Uterus (tissue), 4 donors: ENCODE results near the gene SLC4A5. TPM values are rescaled to one million over a fixed set of nuclear protein-coding genes. Genes with fewer than 3 reads are reported as not detected.

ENCODE experiments used
- DNase-seq, 2 donors: peaks; one replicate each; pipeline ENCODE4 v3.0.0-alpha.2; 2019 to 2020
- H3K27ac ChIP-seq, 2 donors: fragments of 200-600 bp; sonication (generic); 1 replicate in 1 of 2; 2 replicates in 1 of 2; pipeline ENCODE4 v1.5.1; 2016 to 2018
- H3K27me3 ChIP-seq, 2 donors: fragments of 200-600 bp; sonication (generic); one replicate each; pipeline ENCODE4 v1.5.1; 2018 to 2019; ENCODE audit warnings: control low read depth in 1 of 2
- H3K36me3 ChIP-seq, 2 donors: fragments of 200-600 bp; sonication (generic); one replicate each; pipeline ENCODE4 v1.5.1; 2019; ENCODE audit warnings: control low read depth in 1 of 2
- H3K4me1 ChIP-seq, 2 donors: fragments of 200-600 bp; sonication (generic); one replicate each; pipeline ENCODE4 v1.5.1; 2018 to 2019; ENCODE audit warnings: control low read depth in 1 of 2
- H3K4me3 ChIP-seq, 2 donors: fragments of 200-600 bp; sonication (generic); 1 replicate in 1 of 2; 2 replicates in 1 of 2; pipeline ENCODE4 v1.5.1; 2018 to 2019; ENCODE audit warnings: mild to moderate bottlenecking in 1 of 2
- H3K9me3 ChIP-seq, 2 donors: fragments of 200-600 bp; sonication (generic); one replicate each; pipeline ENCODE4 v1.5.1; 2019; ENCODE audit warnings: control low read depth in 1 of 2
- POLR2A ChIP-seq, 2 donors: fragments of 450-650 bp; IDR thresholded peaks; one replicate each; pipeline ENCODE4 v1.6.1; 2016; ENCODE audit warnings: antibody characterized with exemption in 2 of 2, mild to moderate bottlenecking in 1 of 2, moderate library complexity in 1 of 2
- intact Hi-C: fragments of 100-400 bp; cut with DNase I; formaldehyde crosslinking; loops from one replicate; pipeline ENCODE4 v1.15.1; 2023; ENCODE audit warnings: low total_unique reads
- total RNA-seq, 4 donors: library from RNA; depleted of rRNA in 3 of 4; stranded (reverse); fragments of >200 nt in 3 of 4; gene quantifications; one replicate each; pipeline versions ENCODE4 v1.1.0 to v1.2.4, GENCODE V29; 2014 to 2023
- TF ChIP-seq, protein P1 (sequence below), 4 experiments: fragments of 200-600 bp in 2 of 4; fragments of 450-650 bp in 2 of 4; sonication (generic) in 2 of 4; IDR thresholded peaks; one replicate each; pipeline ENCODE4 v1.5.1; 2016 to 2019; ENCODE audit warnings: antibody characterized with exemption in 4 of 4, mild to moderate bottlenecking in 2 of 4, moderate library complexity in 1 of 4
- donor health status: DM: yes; HTN: yes; CAD: no.

SLC4A5 gene
- total RNA-seq, 4 donors from 2014 or later = 2.1 to 15.1 (median 5.3) TPM

DNA sequence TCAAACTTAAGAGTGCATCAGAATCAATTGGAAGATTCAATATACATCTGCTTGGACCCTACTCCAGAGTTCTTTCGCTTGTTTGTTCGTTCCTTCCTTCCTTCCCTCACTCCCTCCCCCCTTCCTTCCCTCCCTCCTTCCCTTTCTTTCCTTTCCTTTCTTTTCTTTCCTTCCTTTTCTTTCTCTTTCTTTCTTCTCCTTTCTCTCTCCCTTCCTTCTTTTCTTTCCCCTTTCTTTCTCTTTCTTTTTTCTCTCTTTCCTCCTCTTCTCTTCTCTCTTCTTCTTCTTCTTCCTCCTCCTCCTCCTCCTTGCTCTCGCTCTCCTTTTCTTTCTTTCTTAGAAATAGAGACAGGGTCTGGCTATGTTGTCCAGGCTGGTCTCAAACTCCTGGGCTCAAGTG lies 98.9 kb downstream of the SLC4A5 start:
- intact Hi-C loops = no loop called here
- DNase-seq = no peak
- Histone ChIP-seq H3K36me3 (no peaks in the 10 kb centered on the region), H3K27me3 (no peaks in the 10 kb centered on the region), H3K4me3 (no peak overlapping the region), H3K27ac (no peak overlapping the region), H3K9me3 (no peaks in the 10 kb centered on the region), H3K4me1 (no peaks in the 10 kb centered on the region)
- no peak for TF ChIP-seq POLR2A (IDR thresholded peaks at IDR 0.05)
- TF ChIP-seq, protein P1, sequence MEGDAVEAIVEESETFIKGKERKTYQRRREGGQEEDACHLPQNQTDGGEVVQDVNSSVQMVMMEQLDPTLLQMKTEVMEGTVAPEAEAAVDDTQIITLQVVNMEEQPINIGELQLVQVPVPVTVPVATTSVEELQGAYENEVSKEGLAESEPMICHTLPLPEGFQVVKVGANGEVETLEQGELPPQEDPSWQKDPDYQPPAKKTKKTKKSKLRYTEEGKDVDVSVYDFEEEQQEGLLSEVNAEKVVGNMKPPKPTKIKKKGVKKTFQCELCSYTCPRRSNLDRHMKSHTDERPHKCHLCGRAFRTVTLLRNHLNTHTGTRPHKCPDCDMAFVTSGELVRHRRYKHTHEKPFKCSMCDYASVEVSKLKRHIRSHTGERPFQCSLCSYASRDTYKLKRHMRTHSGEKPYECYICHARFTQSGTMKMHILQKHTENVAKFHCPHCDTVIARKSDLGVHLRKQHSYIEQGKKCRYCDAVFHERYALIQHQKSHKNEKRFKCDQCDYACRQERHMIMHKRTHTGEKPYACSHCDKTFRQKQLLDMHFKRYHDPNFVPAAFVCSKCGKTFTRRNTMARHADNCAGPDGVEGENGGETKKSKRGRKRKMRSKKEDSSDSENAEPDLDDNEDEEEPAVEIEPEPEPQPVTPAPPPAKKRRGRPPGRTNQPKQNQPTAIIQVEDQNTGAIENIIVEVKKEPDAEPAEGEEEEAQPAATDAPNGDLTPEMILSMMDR (IDR thresholded peaks at IDR 0.05) = no peak

DNA sequence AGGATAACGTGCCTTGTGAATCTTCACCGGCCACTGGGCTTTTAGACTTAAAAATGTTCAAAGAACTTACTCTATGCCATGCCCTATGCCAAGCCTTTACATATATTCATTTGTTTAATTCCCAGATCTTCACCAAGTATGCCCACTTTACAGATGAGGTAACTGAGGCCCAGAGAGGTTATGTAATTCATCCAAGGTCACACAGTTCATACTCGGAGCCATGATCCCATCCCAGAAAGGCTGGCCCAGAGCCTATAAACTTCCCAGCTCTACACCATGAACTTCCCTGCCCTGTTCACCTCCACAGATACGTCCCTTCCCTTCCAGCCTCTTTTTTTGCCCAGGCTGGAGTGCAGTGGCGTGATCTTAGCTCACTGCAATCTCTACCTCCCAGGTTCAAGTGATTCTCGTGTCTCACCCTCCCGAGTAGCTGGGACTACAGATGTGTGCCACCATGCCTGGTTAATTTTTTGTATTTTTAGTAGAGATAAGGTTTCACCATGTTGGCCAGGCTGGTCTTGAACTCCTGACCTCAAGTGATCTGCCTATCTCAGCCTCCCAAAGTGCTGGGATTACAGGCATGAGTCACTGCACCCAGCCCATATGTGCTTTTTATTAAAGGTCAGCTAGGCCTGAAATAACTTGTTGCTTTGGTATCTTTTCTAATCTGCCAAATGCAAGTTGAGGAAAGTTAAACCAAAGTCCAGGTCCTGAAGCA lies 100.7 kb downstream of the SLC4A5 start:
- Histone ChIP-seq H3K4me3 (no peak overlapping the region), H3K27me3 (no peaks in the 10 kb centered on the region), H3K27ac (no peak overlapping the region), H3K4me1 (no peaks in the 10 kb centered on the region), H3K36me3 (no peaks in the 10 kb centered on the region), H3K9me3 (no peaks in the 10 kb centered on the region)
- no peak for DNase-seq
- intact Hi-C loops = no loop called here
- TF ChIP-seq POLR2A (IDR thresholded peaks at IDR 0.05) = no peak
- TF ChIP-seq, protein P1 (IDR thresholded peaks at IDR 0.05) = no peak

DNA sequence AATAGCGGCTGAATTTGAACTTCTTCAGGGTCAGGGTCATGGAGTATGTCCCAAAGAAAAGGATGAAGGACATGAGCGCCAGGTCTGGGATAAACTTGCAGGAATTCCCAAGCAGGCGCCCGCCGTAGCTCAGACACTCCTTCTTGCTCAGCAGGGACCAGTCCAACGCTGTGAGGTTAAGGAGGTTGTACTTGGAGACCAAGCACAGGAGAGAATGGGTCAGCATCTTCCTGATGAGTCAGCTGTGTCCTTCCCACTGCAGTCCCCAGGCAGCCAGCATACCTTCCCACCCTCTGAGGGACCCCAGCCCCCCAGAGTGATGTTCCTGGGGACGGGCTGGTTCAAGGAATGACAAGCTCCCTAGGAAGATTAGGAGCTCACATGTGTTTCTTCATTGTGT lies 103.9 kb downstream of the SLC4A5 start:
- no peak for DNase-seq
- TF ChIP-seq, protein P1 (IDR thresholded peaks at IDR 0.05) = no peak
- TF ChIP-seq POLR2A (IDR thresholded peaks at IDR 0.05) = no peak
- no peaks in the 10 kb centered on the region for H3K4me1 ChIP-seq
- H3K9me3 ChIP-seq = no peaks in the 10 kb centered on the region
- H3K27me3 ChIP-seq = no peaks in the 10 kb centered on the region
- intact Hi-C loops = no loop called here
- no peak overlapping the region for H3K4me3 ChIP-seq
- H3K36me3 ChIP-seq = no peaks in the 10 kb centered on the region
- H3K27ac ChIP-seq = no peak overlapping the region

DNA sequence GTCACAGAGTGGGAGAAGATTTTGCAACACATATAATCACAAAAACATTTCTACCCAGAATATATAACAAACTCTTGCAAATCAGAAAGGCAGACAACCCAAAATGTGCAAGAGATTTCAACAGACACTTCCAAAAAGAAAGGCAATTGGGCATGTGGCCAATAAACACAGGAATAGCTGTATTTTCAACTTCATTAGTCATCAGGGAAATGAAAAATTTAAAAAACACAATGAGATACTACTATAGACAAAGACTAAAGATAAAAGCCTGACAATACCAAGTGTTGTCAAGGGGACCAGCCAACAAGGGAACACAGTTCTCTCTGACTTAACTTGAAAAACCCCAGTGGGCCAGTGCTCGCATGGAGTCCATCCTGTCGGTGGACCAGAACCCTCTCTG lies 104.3 kb downstream of the SLC4A5 start:
- TF ChIP-seq, protein P1 (IDR thresholded peaks at IDR 0.05) = no peak
- no peak for TF ChIP-seq POLR2A (IDR thresholded peaks at IDR 0.05)
- intact Hi-C loops = no loop called here

DNA sequence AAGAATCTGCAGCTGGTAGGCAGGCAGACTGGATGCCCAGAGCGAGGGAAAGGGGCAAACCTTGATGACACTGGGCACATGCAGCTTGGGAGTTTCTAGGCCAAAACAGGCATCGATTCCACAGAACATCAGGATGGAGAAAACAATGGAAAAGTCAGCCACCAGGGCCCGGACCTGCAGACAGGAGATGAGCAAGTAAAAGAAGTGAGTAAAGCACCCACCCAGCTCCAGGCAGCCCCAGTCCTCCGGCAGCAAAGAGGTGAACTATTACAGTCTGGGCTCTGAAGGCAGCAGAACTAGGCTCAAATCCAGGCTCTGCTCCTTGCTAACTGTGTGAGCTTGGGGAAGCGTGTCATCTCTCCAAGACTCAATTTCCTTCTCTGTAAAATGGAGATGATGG lies 108.2 kb downstream of the SLC4A5 start:
- no peak for TF ChIP-seq POLR2A (IDR thresholded peaks at IDR 0.05)
- TF ChIP-seq, protein P1 (IDR thresholded peaks at IDR 0.05) = no peak
- no peak for DNase-seq
- no peak overlapping the region for H3K4me3 ChIP-seq
- no peak overlapping the region for H3K27ac ChIP-seq
- intact Hi-C loops = no loop called here
- H3K36me3 ChIP-seq = no peaks in the 10 kb centered on the region
- H3K9me3 ChIP-seq = no peaks in the 10 kb centered on the region
- H3K27me3 ChIP-seq = no peaks in the 10 kb centered on the region
- H3K4me1 ChIP-seq = no peaks in the 10 kb centered on the region

More for the DNA sequence above, 104.3 kb downstream of the SLC4A5 start:
- Histone ChIP-seq H3K4me3 (no peak overlapping the region), H3K9me3 (no peaks in the 10 kb centered on the region), H3K27me3 (no peaks in the 10 kb centered on the region), H3K4me1 (no peaks in the 10 kb centered on the region), H3K36me3 (no peaks in the 10 kb centered on the region), H3K27ac (no peak overlapping the region)
- no peak for DNase-seq
